Stomach (tissue), 9 donors: ENCODE data around the gene ETHE1. TPM values are rescaled to one million over a fixed set of nuclear protein-coding genes. Genes with fewer than 3 reads are reported as not detected.
A peak's percentile ranks its signal among the peaks of the same experiment; 100 is the strongest.

Experiments
- DNase-seq, 2 donors: peaks; one replicate each; pipeline versions ENCODE4 v3.0.0 to v3.0.0-alpha.2; 2013 to 2019
- H3K27ac ChIP-seq, 5 donors: fragments of 200-600 bp in 4 of 5; sonication (generic) in 4 of 5; one replicate each; pipeline ENCODE4 v1.5.1; 2013 to 2019; ENCODE audit warnings: mild to moderate bottlenecking in 1 of 5, moderate library complexity in 1 of 5
- H3K27me3 ChIP-seq, 3 donors: fragments of 200-600 bp; sonication (generic); one replicate each; pipeline ENCODE4 v1.5.1; 2017 to 2019; ENCODE audit warnings: mixed run types in 1 of 3
- H3K36me3 ChIP-seq, 4 donors: fragments of 200-600 bp; sonication (generic); 1 replicate in 3 of 4; 2 replicates in 1 of 4; pipeline ENCODE4 v1.5.1; 2016 to 2019
- H3K4me1 ChIP-seq, 4 donors: fragments of 200-600 bp; sonication (generic); one replicate each; pipeline ENCODE4 v1.5.1; 2016 to 2019
- H3K4me3 ChIP-seq, 4 donors: fragments of 200-600 bp; sonication (generic) in 3 of 4; one replicate each; pipeline ENCODE4 v1.5.1; 2016 to 2019; ENCODE audit warnings: mild to moderate bottlenecking in 1 of 4
- H3K9me3 ChIP-seq, 4 donors: fragments of 200-600 bp; sonication (generic); one replicate each; pipeline ENCODE4 v1.5.1; 2016 to 2019
- EP300 ChIP-seq: sonication (generic); formaldehyde crosslinking; IDR thresholded peaks from one replicate; pipeline ENCODE4 v1.6.1; 2017; ENCODE audit warnings: antibody characterized with exemption
- POLR2A ChIP-seq, 4 donors: fragments of 450-650 bp; IDR thresholded peaks; one replicate each; pipeline ENCODE4 v1.6.1; 2016; ENCODE audit warnings: antibody characterized with exemption in 4 of 4, control low read depth in 2 of 4, mild to moderate bottlenecking in 1 of 4, moderate library complexity in 1 of 4
- POLR2AphosphoS5 ChIP-seq, 3 donors: sonication (generic); formaldehyde crosslinking; IDR thresholded peaks; one replicate each; pipeline ENCODE4 v1.6.1; 2016; ENCODE audit warnings: antibody characterized with exemption in 3 of 3
- WGBS, 5 donors: extraction: QIAGEN DNeasy Blood & Tissue Kit in 3 of 5; methylation state at CpG; one replicate each; pipeline versions ENCODE4 v1.1.5 to v1.1.7; 2013 to 2018; 5-methylcytosine and 5-hydroxymethylcytosine counted together
- intact Hi-C: fragments of 100-400 bp; cut with DNase I; formaldehyde crosslinking; loops from one replicate; pipeline ENCODE4 v1.15.1; 2023; ENCODE audit warnings: low total_unique reads
- polyA plus RNA-seq, 3 donors: library from polyadenylated mRNA; stranded (reverse); fragments of 200-250 nt; gene quantifications; one replicate each; pipeline ENCODE4 v1.2.3, GENCODE V29; 2013
- total RNA-seq, 5 donors: library from RNA; depleted of rRNA; stranded (reverse); fragments of >200 nt; gene quantifications; one replicate each; pipeline versions ENCODE4 v1.1.0 to v1.2.3, GENCODE V29; 2014 to 2016
- TF ChIP-seq, protein P1 (sequence below), 7 experiments: fragments of 450-650 bp in 4 of 7; fragments of 200-600 bp in 3 of 7; sonication (generic) in 3 of 7; IDR thresholded peaks; one replicate each; pipeline ENCODE4 v1.5.1; 2016 to 2019; ENCODE audit warnings: antibody characterized with exemption in 7 of 7, control low read depth in 2 of 7, mild to moderate bottlenecking in 1 of 7
- donor health status: healthy with polysubstance abuse.
- donor health status: Bipolar disorder and iron deficiency.
- donor health status: healthy.

Gene ETHE1
- total and polyA plus RNA-seq, 8 donors = 42.6 to 157 (median 57.8) TPM

DNA sequence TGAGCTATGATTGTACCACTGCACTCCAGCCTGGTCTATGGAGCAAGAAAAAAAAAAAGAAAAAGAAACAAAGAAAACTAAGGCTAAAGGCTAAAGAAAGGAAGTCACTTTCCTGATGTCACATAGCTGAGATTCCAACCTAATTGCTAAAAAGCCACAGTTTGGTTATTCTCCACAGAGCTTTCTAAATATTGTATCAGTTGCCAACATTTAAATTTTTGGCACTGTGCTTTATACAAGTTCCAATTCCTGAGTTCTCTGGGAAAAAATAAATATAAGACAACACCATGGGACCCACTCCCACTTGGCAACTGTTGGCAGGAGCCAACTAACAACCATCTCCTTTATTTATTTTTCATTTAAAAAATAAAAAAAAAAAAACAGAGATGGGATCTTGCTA lies 50.4 kb downstream of the ETHE1 start:
- peaks cover 0 to 24% (median 13%) of the 10 kb centered on the region in 4 donors for H3K36me3 ChIP-seq
- no peaks in the 10 kb centered on the region for H3K27me3 ChIP-seq
- no peaks in the 10 kb centered on the region for H3K9me3 ChIP-seq
- peaks cover 0 to 21% (median 10%) of the 10 kb centered on the region in 4 donors for H3K4me1 ChIP-seq
- H3K4me3 ChIP-seq = no peak overlapping the region
- TF ChIP-seq POLR2A (IDR thresholded peaks at IDR 0.05) (no peak), POLR2AphosphoS5 (IDR thresholded peaks at IDR 0.05) (no peak), EP300 (no peak)
- TF ChIP-seq, protein P1, sequence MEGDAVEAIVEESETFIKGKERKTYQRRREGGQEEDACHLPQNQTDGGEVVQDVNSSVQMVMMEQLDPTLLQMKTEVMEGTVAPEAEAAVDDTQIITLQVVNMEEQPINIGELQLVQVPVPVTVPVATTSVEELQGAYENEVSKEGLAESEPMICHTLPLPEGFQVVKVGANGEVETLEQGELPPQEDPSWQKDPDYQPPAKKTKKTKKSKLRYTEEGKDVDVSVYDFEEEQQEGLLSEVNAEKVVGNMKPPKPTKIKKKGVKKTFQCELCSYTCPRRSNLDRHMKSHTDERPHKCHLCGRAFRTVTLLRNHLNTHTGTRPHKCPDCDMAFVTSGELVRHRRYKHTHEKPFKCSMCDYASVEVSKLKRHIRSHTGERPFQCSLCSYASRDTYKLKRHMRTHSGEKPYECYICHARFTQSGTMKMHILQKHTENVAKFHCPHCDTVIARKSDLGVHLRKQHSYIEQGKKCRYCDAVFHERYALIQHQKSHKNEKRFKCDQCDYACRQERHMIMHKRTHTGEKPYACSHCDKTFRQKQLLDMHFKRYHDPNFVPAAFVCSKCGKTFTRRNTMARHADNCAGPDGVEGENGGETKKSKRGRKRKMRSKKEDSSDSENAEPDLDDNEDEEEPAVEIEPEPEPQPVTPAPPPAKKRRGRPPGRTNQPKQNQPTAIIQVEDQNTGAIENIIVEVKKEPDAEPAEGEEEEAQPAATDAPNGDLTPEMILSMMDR (IDR thresholded peaks at IDR 0.05) = no peak
- DNase-seq = peak in 1 of 2 donors; percentile 46
- intact Hi-C loops = no loop called here
- peak overlapping the region in 3 of 5 donors; percentile 70 to 86 (median 83) for H3K27ac ChIP-seq

DNA sequence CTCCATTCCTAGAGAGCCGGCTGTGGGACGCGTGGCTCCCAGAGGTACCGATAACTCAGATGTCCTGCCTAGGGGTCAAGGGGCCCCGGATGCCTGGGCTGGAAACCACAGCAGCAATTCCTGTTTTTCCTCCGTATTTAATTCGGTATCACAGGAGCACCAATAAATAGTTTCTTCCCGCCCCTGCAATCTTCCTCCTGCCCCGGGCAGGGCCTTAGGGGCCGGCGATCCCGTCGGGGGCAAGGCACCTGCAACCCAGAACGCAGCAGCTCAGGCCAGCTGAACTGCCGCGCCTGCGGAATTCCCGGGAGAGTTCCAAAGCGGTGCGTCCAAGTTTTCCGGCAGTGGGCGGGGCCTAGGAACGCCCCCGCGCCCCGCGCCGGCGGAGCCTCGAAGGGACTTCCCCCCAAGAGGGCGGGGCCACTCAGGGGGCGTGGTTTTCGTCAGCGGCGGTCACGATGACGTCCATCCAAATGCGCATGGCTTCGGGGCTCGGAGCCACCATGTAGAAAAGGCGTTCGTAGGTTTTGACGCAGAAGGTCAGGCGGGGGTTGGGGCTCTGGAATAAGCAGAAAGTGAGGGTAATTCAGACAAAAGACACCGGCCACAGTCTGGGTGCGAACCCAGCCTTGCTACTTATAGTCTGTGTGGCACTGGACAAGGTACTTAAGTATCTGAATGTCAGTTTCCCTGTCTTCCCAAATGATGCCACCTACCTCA lies 51.9 kb downstream of the ETHE1 start:
- no peaks in the 10 kb centered on the region for H3K9me3 ChIP-seq
- peak; percentile 96 to 98 for DNase-seq
- peaks cover 0 to 20% (median 7%) of the 10 kb centered on the region in 4 donors for H3K36me3 ChIP-seq
- H3K27me3 ChIP-seq = no peaks in the 10 kb centered on the region
- H3K27ac ChIP-seq = peak overlapping the region; percentile 70 to 86 (median 77)
- intact Hi-C loops = no loop called here
- 3 to 5% (median 4%) methylated on average over 23 to 46 of the region's 46 CpGs for WGBS, 5 donors
- TF ChIP-seq POLR2AphosphoS5 (IDR thresholded peaks at IDR 0.05) (peak; percentile 37 to 90 (median 63)), EP300 (peak; percentile 22)
- TF ChIP-seq, protein P1 (IDR thresholded peaks at IDR 0.05) = no peak
- peaks cover 0 to 21% (median 10%) of the 10 kb centered on the region in 4 donors for H3K4me1 ChIP-seq
- H3K4me3 ChIP-seq = peak overlapping the region; percentile 38 to 42 (median 40)

DNA sequence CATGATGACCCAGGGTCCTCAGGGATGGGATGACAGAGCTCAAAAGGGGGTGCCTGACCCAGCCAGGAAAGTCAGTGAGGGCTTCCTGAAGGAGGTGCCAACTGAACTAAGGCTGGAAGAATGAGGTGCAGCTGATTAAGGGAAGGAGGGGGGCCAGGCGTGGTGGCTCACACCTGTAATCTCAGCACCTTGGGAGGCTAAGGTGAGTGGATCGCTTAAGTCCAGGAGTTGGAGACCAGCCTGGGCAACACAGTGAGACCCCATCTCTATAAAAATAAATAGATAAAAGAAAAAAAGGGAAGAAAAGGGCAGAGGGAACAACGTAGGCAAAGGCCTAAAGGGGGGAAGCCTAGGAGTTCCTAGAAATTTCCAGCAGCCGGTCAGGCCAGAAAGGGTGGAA lies 52.5 kb downstream of the ETHE1 start:
- WGBS, 5 donors = 72 to 85% (median 74%) methylated on average over 4 of the region's 4 CpGs
- TF ChIP-seq POLR2A (IDR thresholded peaks at IDR 0.05) = no peak
- no peak for TF ChIP-seq POLR2AphosphoS5 (IDR thresholded peaks at IDR 0.05)
- TF ChIP-seq EP300 = no peak
- Histone ChIP-seq H3K4me3 (peak overlapping the region; percentile 38 to 42 (median 40)), H3K27ac (peak overlapping the region; percentile 51 to 86 (median 74)), H3K27me3 (no peaks in the 10 kb centered on the region), H3K4me1 (peaks cover 0 to 21% (median 10%) of the 10 kb centered on the region in 4 donors), H3K36me3 (peaks cover 0 to 19% (median 7%) of the 10 kb centered on the region in 4 donors), H3K9me3 (no peaks in the 10 kb centered on the region)
- DNase-seq = no peak
- intact Hi-C loops = no loop called here

DNA sequence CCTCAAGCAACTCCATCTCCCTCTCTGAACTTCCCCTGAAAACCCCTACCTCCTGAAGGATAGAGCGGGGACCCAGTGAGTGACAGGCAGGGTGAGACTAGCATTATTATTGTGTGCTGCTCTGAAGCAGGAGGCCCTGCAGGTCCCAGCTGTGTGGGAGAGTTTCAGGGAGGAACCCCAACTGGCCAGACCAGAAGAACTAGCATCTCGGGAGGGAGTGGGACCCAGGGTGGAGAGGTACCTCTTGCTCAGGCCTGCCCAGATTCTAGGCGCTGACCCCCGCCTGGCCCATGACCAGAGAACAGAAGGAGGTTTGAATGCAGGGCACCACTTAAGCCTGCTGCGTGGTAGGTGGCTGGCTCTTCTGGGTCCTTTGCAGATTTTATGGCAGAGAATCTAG lies 55.9 kb downstream of the ETHE1 start:
- WGBS, 5 donors = 71 to 87% (median 73%) methylated on average over 5 of the region's 5 CpGs
- Histone ChIP-seq H3K4me1 (peaks cover 0 to 17% (median 10%) of the 10 kb centered on the region in 4 donors), H3K27me3 (no peaks in the 10 kb centered on the region), H3K36me3 (no peaks in the 10 kb centered on the region), H3K27ac (no peak overlapping the region), H3K4me3 (no peak overlapping the region), H3K9me3 (no peaks in the 10 kb centered on the region)
- TF ChIP-seq POLR2A (IDR thresholded peaks at IDR 0.05) (no peak), EP300 (no peak), POLR2AphosphoS5 (IDR thresholded peaks at IDR 0.05) (no peak)
- TF ChIP-seq, protein P1 (IDR thresholded peaks at IDR 0.05) = no peak
- intact Hi-C loops = no loop called here
- DNase-seq = no peak

DNA sequence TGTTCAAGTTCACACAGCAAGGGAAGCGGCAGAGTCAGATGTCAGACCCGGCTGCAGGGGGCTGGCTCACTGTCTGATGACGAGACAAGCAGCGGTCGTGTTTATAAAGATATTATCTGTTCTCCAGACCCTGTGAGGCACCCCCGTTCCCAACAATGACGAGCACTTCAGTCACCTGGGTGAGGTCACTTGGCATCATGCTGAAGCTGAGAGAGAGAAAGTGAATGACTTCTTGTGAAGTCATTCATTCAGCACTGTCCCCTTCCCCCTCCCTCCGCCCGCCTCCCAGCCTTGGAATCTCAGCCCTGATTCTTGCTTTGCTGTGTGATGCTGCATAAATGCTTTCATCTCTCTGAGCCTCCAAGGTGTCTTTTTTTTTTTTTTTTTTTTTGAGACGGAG lies 56.7 kb downstream of the ETHE1 start:
- 55 to 73% (median 66%) methylated on average over 9 to 10 of the region's 10 CpGs for WGBS, 5 donors
- H3K27ac ChIP-seq = no peak overlapping the region
- intact Hi-C loops = no loop called here

More for the DNA sequence above, 56.7 kb downstream of the ETHE1 start:
- peaks cover 4 to 14% (median 9%) of the 10 kb centered on the region in 4 donors for H3K4me1 ChIP-seq
- peak in 1 of 2 donors; percentile 52 for DNase-seq
- H3K27me3 ChIP-seq = peaks cover 0 to 8% (median 0%) of the 10 kb centered on the region in 3 donors
- TF ChIP-seq, protein P1 (IDR thresholded peaks at IDR 0.05) = no peak
- TF ChIP-seq POLR2A (IDR thresholded peaks at IDR 0.05) = no peak
- TF ChIP-seq POLR2AphosphoS5 (IDR thresholded peaks at IDR 0.05) = no peak
- no peaks in the 10 kb centered on the region for H3K36me3 ChIP-seq
- H3K9me3 ChIP-seq = no peaks in the 10 kb centered on the region
- no peak overlapping the region for H3K4me3 ChIP-seq
